Smooth muscle cell (in vitro differentiated cells): ENCODE results near the gene PLEKHM1. TPM values are rescaled to one million over a fixed set of nuclear protein-coding genes. Genes with fewer than 3 reads are reported as not detected.

ENCODE experiments used
- DNase-seq: peaks from one replicate; lab custom pipeline; 2025; ENCODE audit not compliant: unreplicated experiment; lab: John Stamatoyannopoulos, UW
- H2AFZ ChIP-seq: fragments of 200-600 bp; sonication (generic); 2 replicates; pipeline ENCODE4 v1.6.0; 2016; ENCODE audit warnings: antibody characterized with exemption, low read depth, mild to moderate bottlenecking
- H3F3A ChIP-seq: fragments of 200-600 bp; sonication (generic); 2 replicates; pipeline ENCODE4 v1.6.0; 2017; ENCODE audit warnings: antibody characterized with exemption, low read depth
- H3K27ac ChIP-seq: fragments of 200-600 bp; sonication (generic); 2 replicates; pipeline ENCODE4 v1.5.1; 2016; ENCODE audit warnings: low read depth, mild to moderate bottlenecking
- H3K27me3 ChIP-seq: fragments of 200-600 bp; sonication (generic); 2 replicates; pipeline ENCODE4 v1.6.1; 2016; ENCODE audit warnings: low read depth, mild to moderate bottlenecking
- H3K36me3 ChIP-seq: fragments of 200-600 bp; sonication (generic); 2 replicates; pipeline ENCODE4 v1.5.1; 2016; ENCODE audit warnings: low read depth
- H3K4me1 ChIP-seq: fragments of 200-600 bp; sonication (generic); 2 replicates; pipeline ENCODE4 v1.5.1; 2016; ENCODE audit warnings: low read depth
- H3K4me2 ChIP-seq: fragments of 200-600 bp; sonication (generic); 2 replicates; pipeline ENCODE4 v1.6.0; 2016; ENCODE audit warnings: mild to moderate bottlenecking
- H3K4me3 ChIP-seq: fragments of 200-600 bp; sonication (generic); 2 replicates; pipeline ENCODE4 v1.5.1; 2016; ENCODE audit warnings: mild to moderate bottlenecking
- H3K79me2 ChIP-seq: fragments of 200-600 bp; sonication (generic); 2 replicates; pipeline ENCODE4 v1.6.0; 2016; ENCODE audit warnings: low read depth, mild to moderate bottlenecking
- H3K9ac ChIP-seq: fragments of 200-600 bp; sonication (generic); 2 replicates; pipeline ENCODE4 v1.6.0; 2016; ENCODE audit warnings: low read depth
- H3K9me3 ChIP-seq: fragments of 200-600 bp; sonication (generic); replicated peaks from 2 replicates; pipeline ENCODE4 v1.5.1; 2016; ENCODE audit warnings: low read depth
- H4K20me1 ChIP-seq: fragments of 200-600 bp; sonication (generic); 2 replicates; pipeline ENCODE4 v1.6.0; 2016; ENCODE audit warnings: low read depth
- WGBS: methylation state at CpG from one replicate; pipeline ENCODE4 v1.1.7; 2016; ENCODE audit warnings: low lambda C conversion rate; 5-methylcytosine and 5-hydroxymethylcytosine counted together
- polyA plus RNA-seq: library from polyadenylated mRNA; unstranded; fragments of >200 nt; fragmentation: Nextera tagmentation; extraction: Ambion mirVana; gene quantifications from 2 replicates; pipeline ENCODE4 v1.2.1, GENCODE V29; 2016
- total RNA-seq: library from RNA; depleted of rRNA; stranded (reverse); fragments of >200 nt; gene quantifications from 2 replicates; pipeline ENCODE4 v1.2.3, GENCODE V29; 2014
- TF ChIP-seq, protein P1 (sequence below): fragments of 200-600 bp; sonication (generic); IDR thresholded peaks from 2 replicates; pipeline ENCODE4 v1.5.1; 2017; ENCODE audit warnings: borderline replicate concordance, mild to moderate bottlenecking, antibody characterized with exemption; ENCODE audit not compliant: insufficient read depth, poor library complexity, severe bottlenecking

The PLEKHM1 gene
- total and polyA plus RNA-seq, 2 experiments from 2014 or later = 8.7 to 15.1 TPM

- Histone ChIP-seq H3K27me3 (no peaks in the 10 kb centered on the region), H3K4me3 (no peak overlapping the region), H2AFZ (no peak overlapping the region), H3K79me2 (no peaks in the 10 kb centered on the region), H4K20me1 (peaks cover 4% of the 10 kb centered on the region), H3K4me1 (peaks cover 6% of the 10 kb centered on the region), H3K27ac (no peak overlapping the region), H3K36me3 (no peaks in the 10 kb centered on the region), H3K9ac (no peak overlapping the region), H3F3A (no peaks in the 10 kb centered on the region), H3K4me2 (peak overlapping the region; percentile 90), H3K9me3 (no peaks in the 10 kb centered on the region)
- DNase-seq = no peak
- 61% methylated on average over 13 of the region's 14 CpGs for WGBS
- TF ChIP-seq, protein P1, sequence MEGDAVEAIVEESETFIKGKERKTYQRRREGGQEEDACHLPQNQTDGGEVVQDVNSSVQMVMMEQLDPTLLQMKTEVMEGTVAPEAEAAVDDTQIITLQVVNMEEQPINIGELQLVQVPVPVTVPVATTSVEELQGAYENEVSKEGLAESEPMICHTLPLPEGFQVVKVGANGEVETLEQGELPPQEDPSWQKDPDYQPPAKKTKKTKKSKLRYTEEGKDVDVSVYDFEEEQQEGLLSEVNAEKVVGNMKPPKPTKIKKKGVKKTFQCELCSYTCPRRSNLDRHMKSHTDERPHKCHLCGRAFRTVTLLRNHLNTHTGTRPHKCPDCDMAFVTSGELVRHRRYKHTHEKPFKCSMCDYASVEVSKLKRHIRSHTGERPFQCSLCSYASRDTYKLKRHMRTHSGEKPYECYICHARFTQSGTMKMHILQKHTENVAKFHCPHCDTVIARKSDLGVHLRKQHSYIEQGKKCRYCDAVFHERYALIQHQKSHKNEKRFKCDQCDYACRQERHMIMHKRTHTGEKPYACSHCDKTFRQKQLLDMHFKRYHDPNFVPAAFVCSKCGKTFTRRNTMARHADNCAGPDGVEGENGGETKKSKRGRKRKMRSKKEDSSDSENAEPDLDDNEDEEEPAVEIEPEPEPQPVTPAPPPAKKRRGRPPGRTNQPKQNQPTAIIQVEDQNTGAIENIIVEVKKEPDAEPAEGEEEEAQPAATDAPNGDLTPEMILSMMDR = no peak
Measured at GRCh38 chr17:45404870-45405249, 85.7 kb downstream of the PLEKHM1 start.

DNA sequence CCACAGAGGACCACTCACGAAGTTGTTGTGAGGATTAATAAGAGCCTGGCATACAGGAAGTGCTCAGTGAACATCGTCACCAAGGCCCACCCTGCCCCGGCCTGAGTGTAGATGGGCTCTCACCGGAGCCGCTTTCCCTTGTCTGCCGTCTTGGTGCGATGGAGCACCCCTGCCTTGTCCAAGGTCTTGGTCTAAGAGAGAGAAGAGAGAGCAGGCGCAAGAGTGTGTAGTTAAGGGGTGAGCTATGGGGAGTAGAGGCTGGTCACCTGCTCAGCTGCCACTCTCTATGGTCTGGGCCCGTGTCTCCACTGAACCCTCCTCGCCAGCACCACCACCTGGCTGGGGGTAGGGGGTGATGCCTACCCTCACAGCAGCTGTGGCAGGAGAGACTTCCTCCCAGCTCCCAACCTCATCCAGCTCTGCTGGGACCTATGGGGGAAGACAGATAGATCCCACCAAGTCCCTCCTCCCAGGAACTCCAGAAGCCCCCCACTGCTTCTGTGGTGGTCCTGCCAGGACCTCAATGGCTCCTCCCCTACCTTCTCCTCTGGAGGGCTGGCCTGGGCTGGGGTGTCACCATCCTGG, 86.5 kb downstream of the PLEKHM1 start:
- no peaks in the 10 kb centered on the region for H3K9me3 ChIP-seq
- H3K36me3 ChIP-seq = no peaks in the 10 kb centered on the region
- no peaks in the 10 kb centered on the region for H3K79me2 ChIP-seq
- TF ChIP-seq, protein P1 = no peak
- no peak overlapping the region for H3K4me2 ChIP-seq
- peaks cover under 1% of the 10 kb centered on the region for H4K20me1 ChIP-seq
- no peak for DNase-seq
- no peak overlapping the region for H2AFZ ChIP-seq
- H3K27me3 ChIP-seq = no peaks in the 10 kb centered on the region
- no peak overlapping the region for H3K4me3 ChIP-seq
- H3K4me1 ChIP-seq = peaks cover 6% of the 10 kb centered on the region
- no peaks in the 10 kb centered on the region for H3F3A ChIP-seq
- WGBS = 96% methylated on average over 10 of the region's 10 CpGs
- H3K27ac ChIP-seq = no peak overlapping the region
- H3K9ac ChIP-seq = no peak overlapping the region

- H3K36me3 ChIP-seq = no peaks in the 10 kb centered on the region
- H3K9ac ChIP-seq = no peak overlapping the region
- H3K9me3 ChIP-seq = no peaks in the 10 kb centered on the region
- H3K79me2 ChIP-seq = no peaks in the 10 kb centered on the region
- 92% methylated on average over 1 of the region's 1 CpG for WGBS
- H3K4me3 ChIP-seq = no peak overlapping the region
- H3F3A ChIP-seq = no peaks in the 10 kb centered on the region
- DNase-seq = no peak
- H3K4me2 ChIP-seq = no peak overlapping the region
- TF ChIP-seq, protein P1 = no peak
- no peaks in the 10 kb centered on the region for H4K20me1 ChIP-seq
- H3K4me1 ChIP-seq = peaks cover 6% of the 10 kb centered on the region
- no peaks in the 10 kb centered on the region for H3K27me3 ChIP-seq
- H3K27ac ChIP-seq = no peak overlapping the region
- no peak overlapping the region for H2AFZ ChIP-seq
Measured at GRCh38 chr17:45402916-45403315, 87.6 kb downstream of the PLEKHM1 start.

DNA sequence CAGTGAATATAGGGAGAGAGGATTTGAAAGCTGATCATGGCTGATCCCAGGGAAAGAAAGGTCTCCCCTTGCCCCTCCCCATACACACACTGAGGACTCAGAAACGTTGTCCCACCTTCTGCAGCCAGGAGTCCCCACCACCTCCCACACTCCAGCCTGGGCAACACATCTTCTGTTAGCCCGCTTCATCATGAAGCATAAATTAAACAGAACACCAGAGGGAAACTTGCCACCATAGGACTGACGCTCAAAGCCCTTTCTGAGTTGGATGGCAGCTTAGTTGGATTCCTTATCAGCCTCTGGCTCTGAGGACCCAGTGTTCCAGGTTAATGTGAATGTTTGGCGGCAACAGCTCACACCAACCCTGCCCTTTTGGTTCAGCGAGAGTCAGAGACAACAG, 91.7 kb downstream of the PLEKHM1 start:
- Histone ChIP-seq H3K27ac (no peak overlapping the region), H3K27me3 (no peaks in the 10 kb centered on the region), H3K4me3 (no peak overlapping the region), H3K9me3 (no peaks in the 10 kb centered on the region), H3F3A (no peaks in the 10 kb centered on the region), H3K4me1 (peaks cover 3% of the 10 kb centered on the region), H4K20me1 (no peaks in the 10 kb centered on the region), H3K9ac (no peak overlapping the region), H2AFZ (no peak overlapping the region), H3K36me3 (no peaks in the 10 kb centered on the region), H3K79me2 (no peaks in the 10 kb centered on the region), H3K4me2 (no peak overlapping the region)
- WGBS = 86% methylated on average over 5 of the region's 5 CpGs
- TF ChIP-seq, protein P1 = no peak
- no peak for DNase-seq
